NB4 (cell line): ENCODE results near the gene SLC25A18.

Experiments
- DNase-seq: peaks from one replicate; pipeline ENCODE4 v3.0.0; 2010; ENCODE audit warnings: low read depth
- H3K4me3 ChIP-seq: one replicate; pipeline ENCODE4 v1.5.1; 2011; ENCODE audit warnings: mild to moderate bottlenecking, low read depth, low read length, moderate library complexity
- CTCF ChIP-seq: IDR thresholded peaks from one replicate; pipeline ENCODE4 v1.5.1; 2012; ENCODE audit warnings: low read depth, low read length
- MAX ChIP-seq: IDR thresholded peaks from 2 replicates; pipeline ENCODE4 v1.6.1; 2011; ENCODE audit warnings: low read depth, low read length
- MYC ChIP-seq: IDR thresholded peaks from 2 replicates; pipeline ENCODE4 v1.6.1; 2011; ENCODE audit warnings: low read depth, low read length
- POLR2A ChIP-seq: IDR thresholded peaks from 2 replicates; pipeline ENCODE4 v1.6.1; 2011; ENCODE audit warnings: mild to moderate bottlenecking; ENCODE audit not compliant: insufficient read length; ENCODE audit errors: extremely low read depth

The SLC25A18 gene

GRCh38 chr22:17639247-17639741 is 76.0 kb downstream of the SLC25A18 start:
- TF ChIP-seq MAX (no peak), CTCF (no peak), POLR2A (no peak), MYC (no peak)
- DNase-seq, result peak; percentile 54
- peak overlapping the region; percentile 100 for H3K4me3 ChIP-seq
